ENCODE data around the gene HTR4.
"Not testable (repeated sequence)": the region's sequence is repeated elsewhere in the genome, so short reads cannot be mapped to it uniquely, and the experiment has no call there.

The HTR4 gene

DNA sequence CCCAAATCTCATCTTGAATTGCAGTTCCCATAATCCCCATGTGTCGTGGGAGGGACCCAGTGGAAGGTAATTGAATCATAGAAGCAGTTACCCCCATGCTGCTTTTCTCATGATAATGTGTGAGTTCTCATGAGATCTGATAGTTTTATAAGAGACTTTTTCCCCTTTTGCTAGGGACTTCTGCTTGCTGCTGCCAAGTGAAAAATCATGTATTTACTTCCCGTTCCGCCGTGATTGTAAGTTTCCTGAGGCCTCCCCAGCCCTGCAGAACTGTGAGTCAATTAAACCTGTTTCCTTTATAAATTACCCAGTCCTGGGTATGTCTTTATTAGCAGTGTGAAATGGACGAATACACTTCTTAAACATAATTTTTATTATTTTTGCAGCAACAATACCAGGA, 185.6 kb downstream of the HTR4 start:
- not testable (repeated sequence) for DNase-seq

DNA sequence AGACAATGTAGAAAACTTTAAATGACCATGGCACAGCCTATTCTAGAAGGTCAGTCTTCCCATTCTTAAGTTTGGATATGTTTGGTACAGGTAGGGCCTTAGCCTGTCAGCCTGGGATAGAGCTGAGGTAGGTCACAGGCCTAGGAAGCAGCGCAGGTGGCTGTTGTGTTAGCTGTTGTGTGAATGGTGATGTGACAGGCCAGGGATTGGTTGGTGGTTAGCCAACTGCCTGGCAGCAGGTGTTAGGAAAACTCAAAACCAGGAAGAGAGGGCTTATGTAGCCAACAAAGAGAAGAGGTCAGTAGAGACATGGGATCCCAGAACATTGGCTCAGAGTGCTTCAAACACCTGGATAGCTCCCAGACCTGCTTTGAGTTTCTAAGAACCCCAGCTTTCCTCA, 186.4 kb downstream of the HTR4 start:
- no peak for DNase-seq

DNA sequence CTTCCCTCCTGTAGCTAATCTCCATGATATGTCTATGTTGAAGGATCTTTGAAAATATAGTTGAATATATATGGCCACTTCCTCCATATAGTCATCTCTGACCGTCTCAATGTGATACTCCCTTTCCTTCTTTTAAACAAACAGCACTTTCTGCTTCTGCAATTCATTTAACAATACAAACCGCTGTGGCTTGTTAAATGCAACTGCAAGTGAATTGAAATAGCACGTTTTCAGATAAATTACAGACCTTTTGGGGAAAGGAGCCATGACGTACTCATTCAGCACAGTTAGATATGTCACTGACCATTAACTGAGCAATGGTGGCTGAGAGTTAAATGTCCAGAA, 188.1 kb downstream of the HTR4 start:
- DNase-seq: no peak

DNA sequence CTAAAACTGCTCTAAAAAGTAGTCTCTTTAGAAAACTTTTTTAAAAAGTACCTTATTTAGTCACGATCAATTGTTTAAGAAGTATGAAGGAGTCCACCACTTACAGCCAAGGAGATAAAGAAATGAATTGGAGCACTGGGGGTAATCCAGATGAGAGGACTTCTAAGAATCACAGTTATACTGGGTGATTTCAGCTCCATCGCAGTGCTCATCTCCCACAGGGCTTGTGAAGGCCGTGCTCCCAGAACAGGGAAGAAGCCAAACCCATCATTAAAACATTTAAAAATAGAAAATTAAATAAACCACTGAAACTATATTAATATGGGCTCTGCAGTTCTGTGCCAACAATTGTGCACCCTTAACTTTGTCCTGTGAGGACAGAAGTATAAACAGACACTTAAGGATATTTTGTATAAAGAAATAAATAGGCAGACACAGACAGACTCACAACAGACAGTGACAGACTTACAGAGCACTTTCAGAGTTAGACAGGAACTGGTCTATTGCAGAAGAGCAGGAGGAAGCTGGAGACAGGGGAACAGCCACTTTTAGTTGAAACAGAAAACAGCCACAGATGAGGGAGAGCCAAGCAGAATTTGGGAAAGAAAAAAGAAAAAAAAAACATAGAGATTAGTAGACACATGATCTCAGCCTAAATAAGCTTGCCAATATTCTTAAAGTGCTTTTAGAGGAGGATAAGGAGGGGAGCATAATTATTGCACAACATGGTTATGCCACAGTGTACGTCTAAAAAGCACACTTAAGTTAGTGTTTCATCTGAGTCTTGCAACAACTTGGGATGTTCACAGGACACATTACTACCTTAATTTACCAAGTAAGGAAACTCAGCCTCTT, 188.7 kb downstream of the HTR4 start:
- no peak for DNase-seq

DNA sequence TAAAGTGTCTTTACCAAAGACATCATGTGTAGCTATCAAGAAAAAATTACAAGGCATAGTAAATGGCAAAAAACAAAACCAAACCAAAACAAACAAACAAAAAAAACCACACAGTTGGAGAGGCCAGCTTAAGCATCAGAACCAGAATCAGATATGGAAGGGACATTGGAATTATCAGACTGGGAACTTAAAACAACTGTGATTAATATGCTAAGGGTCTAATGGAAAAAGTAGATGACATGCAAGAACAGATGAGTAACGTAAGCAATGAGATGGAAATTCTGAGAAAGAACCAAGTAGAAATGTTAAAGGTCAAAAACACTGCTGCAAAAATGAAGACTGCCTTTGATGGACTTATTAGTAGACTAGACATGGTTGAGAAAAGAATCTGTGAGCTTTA, 194.7 kb downstream of the HTR4 start:
- no peak for DNase-seq

DNA sequence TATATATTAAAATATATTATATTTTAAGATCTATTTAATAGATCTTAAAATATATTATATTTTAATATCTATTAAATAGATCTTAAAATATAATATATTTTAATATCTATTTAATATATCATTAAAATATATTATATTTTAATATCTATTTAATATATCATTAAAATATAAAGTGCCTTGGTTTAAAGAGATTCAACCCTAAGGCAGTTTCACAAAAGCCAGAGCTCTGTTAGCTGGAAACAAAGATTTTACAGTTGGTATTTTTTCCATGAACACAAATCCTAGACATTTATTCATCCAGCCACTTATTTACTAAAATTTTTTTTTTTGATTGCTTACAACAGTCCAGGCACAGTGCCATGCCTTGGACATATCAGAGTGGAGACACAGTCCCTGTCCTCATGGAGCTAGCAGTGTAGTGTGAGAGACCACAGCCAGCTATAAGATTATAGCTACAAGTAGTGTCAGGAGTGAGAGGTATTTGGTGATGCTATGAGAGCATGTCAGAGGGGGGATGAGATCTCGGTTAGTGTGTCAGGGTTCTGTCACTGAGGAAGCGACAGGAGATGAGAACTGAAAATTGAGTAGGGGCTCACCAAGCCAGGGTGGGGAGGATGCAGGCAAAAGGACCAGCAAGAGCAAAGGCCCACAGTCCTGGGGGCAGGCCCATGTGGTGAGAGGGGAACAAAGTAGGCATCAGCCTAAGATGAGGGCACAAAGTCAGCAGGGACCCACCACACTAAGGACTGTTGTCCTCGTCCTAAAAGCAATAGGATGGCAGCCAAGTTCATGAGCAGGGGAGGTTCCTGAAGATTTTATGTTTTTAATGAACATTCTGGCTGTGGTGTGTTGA, 196.1 kb downstream of the HTR4 start:
- no peak for DNase-seq

DNA sequence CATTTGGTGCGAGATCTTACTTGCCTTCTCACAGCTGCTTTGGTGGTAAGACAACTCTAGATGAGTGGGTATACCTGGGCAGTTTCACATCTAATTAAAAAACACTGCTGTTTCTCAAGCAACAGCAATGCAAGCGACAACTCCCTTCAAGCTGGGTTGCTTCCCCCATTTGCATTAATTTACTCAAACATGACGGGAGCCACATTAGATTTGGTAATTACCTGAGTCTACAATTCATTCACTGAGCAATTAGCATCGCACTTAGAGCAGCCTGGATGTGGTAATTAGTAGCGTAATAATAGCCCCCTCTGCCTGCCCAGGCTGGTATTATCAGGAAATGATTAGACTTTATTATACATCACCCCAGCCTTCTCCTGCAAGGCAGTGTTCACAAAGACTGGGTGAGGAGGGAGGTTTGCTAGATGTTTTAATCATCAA, 197.1 kb downstream of the HTR4 start:
- peak; percentile 8 to 46 for DNase-seq

DNA sequence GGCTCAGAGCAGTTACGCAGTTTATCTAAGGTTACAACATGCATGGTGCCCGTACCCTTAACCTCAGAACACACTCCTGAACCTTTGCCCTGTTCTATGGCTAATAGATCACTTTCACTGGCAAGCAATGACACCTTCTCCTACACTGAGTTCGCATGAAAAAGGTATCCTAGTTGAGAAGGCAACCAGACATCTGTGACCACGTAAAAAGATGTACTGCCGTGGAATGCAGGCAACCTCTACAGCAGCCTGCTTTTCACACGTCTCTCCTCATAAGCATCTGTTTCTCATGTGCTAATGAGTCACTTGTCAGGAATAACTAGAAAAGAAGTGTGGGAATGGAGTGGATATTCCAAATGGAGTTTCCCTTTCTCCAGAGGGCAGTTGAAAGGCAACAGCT, 199.1 kb downstream of the HTR4 start:
- peak in 1 of 2 experiments; percentile 34 for DNase-seq

DNA sequence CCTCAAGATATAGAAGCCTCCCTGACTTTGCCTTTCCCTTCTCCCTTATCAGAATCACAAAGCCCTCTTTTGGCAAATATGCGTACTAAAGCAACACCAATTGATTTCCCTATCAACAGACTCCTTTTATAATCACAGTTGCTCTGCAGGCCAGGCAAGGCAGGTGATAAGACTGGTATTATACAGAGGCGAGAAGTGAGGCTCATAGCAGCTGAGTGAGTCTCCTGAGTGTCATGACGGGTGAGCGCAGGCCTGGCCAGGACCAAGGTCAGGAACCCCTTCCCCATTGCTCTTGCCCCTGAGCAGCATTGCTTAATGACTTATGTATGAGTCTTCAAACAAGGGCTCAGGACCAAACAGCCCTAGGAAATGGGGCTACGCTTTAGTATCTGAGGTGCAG, 199.8 kb downstream of the HTR4 start:
- DNase-seq: no peak

DNA sequence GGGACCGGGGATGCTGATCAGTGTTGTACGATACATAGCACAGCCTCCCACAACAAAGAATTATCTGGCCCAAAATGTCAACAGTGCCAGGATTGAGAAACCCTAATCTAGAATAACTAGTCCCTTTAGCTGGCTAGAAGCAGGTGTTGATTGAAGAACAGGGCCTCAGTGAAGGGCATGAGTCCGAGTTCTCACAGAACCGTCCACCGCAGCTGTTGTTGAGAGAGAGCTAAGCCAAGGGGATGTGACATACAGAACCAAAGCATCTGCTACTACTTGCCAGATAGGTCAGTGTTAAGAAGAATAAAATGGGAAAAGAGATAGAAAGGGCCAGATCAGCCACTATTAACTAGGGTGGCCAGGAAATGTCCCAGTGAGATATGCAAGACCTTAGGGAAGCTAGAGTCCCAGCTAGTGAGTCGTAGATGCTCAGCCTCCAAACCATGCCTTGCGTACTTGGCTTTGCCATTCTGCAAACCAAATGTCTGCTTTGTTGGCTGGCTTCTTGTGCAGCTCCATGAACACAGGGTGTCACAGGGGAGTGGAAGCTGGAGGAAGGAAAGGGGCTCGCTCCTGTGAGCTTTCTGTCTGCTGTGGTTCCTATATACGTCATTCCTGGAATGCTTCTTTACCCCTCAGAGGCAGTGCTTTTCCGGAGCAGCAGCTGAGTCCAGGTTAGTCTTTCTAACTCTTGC, 201.7 kb downstream of the HTR4 start:
- no peak for DNase-seq

DNA sequence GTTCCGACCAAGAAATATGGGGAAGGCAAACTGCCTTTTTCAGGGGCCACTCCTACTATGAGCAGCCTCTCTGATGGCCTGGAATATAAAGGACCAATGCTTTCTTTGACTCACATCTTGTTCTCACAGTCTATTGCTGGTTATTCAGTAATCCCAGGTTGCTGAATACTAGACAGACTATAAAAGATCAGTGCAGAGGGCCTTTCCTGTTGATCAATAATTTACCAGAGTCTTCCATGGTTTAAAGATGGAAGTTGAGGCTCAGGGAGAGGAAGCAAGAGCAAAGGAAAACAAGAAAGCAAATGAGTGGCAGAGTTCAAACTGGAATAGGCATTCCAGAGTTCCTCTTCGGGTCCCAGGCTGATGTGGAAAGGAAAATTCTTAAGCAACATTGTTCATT, 207.7 kb downstream of the HTR4 start:
- no peak for DNase-seq

DNA sequence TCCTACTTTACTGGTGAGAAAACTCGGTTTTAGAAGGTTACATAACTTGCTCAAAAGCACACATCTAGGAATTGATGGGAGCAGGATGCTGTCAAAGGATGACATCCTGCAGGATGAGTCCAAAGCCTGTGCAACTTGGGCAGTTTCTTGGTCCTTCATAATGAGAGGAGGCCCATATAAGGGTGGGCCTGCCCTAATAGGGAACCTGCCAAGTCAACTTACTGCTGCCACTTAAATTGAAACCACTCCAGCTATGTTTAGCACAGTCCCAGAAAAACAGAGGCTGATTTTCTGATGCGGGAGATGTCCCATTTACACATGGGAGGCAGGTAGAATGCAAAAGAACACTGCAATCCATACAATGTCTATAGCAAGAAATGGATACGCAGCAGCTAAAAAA, 208.7 kb downstream of the HTR4 start:
- no peak for DNase-seq

DNA sequence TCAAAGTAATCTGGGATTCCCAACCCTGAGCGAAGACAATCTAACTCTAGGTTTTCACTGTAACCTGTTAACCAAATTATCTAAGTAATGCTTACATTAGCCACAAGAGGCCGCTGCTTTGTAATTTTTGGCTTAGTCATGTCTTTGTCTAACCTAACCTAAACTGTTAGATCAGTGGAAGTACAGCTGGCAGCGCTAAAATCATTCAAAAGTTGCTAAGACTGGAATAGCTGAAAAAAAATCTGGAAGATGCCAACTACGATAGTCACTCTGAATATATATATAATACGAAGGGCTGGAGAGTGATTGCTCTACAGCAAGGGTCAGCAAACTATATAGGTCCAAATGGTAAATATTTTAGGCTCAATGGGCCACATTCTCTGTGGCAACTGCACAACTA, 210.3 kb downstream of the HTR4 start:
- DNase-seq: peak; percentile 2 to 63

DNA sequence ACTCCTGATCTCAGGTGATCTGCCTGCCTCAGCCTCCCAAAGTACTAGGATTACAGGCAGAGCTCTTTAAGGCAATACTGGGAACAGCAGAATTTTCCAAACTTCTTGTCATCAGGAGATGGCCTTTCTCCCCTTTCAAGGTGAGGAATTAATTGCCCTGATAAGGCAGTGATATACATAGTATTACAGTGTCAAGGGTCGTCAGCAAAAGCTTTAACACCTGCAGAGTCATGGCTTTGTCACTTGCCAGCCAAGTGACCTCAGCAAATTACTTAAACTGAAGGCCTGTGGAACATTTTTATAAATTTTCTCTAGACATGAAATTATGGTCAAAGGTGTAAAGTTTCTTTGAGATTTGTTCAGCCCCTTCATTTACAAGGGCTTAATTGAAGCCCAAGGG, 211.1 kb downstream of the HTR4 start:
- no peak for DNase-seq

DNA sequence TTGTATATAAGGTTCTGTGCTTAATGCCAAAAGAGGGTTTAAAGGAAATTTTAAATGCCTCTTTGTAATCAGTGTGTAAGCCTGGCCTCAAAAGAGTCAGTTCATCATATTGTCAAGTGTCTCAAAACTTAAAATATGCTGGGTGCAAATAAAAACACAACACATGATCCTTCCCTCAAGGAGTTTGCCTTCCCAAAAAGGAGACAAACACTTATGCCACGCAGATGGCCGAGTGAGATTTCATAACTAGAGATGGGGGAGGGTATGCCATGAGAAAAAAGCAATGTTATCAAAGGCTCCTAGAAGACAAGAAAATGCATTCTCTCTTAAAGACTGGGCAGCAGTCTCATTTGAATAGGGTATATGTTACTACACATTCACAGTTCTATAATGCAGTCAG, 215.4 kb downstream of the HTR4 start:
- DNase-seq: no peak

DNA sequence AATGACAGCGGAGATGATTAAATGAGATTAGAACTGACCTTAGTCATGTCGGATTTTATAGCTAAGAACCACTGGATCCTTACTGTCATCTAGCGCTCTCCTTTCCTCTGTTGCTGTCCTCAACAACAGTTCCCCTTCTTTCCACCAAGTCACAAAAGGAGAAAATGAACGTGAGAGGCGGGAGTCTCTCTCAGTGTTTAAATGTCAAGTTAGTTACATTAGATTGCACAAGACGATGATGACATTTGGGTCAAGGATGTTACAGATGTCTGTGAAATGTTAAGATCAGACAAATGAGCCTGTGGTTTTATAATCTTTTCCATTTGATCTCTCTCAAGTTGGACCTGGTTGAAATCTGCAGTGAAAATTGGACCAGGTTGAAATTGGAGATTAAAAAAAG, 217.1 kb downstream of the HTR4 start:
- no peak for DNase-seq

DNA sequence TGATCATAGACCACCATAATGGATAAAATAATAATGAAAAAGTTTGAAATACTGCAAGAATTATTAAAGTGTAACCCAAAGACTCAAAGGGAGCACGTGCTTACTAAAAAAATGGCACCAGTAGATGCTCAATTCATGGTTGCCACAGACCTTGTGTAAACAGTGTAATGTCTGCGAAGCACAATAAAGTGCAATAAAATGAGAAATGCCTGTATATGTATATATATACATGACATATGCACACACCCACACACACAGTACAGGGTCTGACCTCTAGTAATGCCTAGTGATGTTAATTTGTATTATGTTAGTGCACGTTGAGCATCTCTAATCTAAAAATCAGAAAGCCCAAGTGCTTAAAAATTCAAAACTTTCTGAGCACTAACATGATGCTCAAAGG, 218.3 kb downstream of the HTR4 start:
- no peak for DNase-seq

DNA sequence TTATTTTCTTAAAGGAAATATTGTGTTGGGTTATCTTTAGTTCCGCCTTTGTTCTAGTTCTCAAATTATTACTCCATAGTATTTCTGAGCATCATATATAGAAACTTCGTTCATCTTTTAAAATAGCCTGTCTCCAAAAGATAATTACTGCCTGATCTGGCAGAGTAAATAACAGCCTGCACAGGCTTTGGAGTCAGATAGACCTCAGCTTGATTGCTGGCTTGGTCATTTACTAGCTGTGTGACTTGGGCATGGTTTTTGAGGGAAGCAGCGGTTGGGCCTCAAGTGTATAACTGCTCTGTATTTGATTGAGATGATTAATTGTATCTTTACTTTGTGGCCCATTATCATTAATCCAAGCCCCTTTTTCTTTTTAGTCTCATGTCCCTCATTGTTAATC, 220.5 kb downstream of the HTR4 start:
- no peak for DNase-seq

All from NCI-H524 (cell line).